Keratinocyte (primary cell): ENCODE results near the gene EFCAB6. TPM values are rescaled to one million over a fixed set of nuclear protein-coding genes. Genes with fewer than 3 reads are reported as not detected.

Source experiments
- DNase-seq: peaks from one replicate; pipeline ENCODE4 v3.0.0-alpha.2; 2011; ENCODE audit warnings: low read depth, missing footprints, low spot score
- FAIRE-seq: peaks from 2 replicates; lab custom pipeline; 2011; peaks lifted over from hg19 to GRCh38; lab: Jason Lieb, UNC
- H2AFZ ChIP-seq: 2 replicates; pipeline ENCODE4 v1.6.0; 2012; ENCODE audit warnings: low read length, control low read depth, inconsistent platforms; ENCODE audit not compliant: control insufficient read depth
- H3K27ac ChIP-seq: 2 replicates; pipeline ENCODE4 v1.5.1; 2011; ENCODE audit warnings: low read length; ENCODE audit not compliant: control insufficient read depth, insufficient read depth
- H3K27me3 ChIP-seq: 3 replicates; pipeline ENCODE4 v1.6.0; 2011; ENCODE audit warnings: low read length; ENCODE audit not compliant: control insufficient read depth, insufficient read depth; ENCODE audit errors: extremely low read depth
- H3K36me3 ChIP-seq, 2 experiments: 2 replicates in 1 of 2; 3 replicates in 1 of 2; pipeline ENCODE4 v1.5.1; 2011; ENCODE audit warnings: low read length in 2 of 2, mild to moderate bottlenecking in 1 of 2; ENCODE audit not compliant: control insufficient read depth in 2 of 2, insufficient read depth in 2 of 2; ENCODE audit errors: extremely low read depth in 1 of 2
- H3K4me1 ChIP-seq: 3 replicates; pipeline ENCODE4 v1.5.1; 2011; ENCODE audit warnings: low read length; ENCODE audit not compliant: control insufficient read depth, insufficient read depth; ENCODE audit errors: extremely low read depth
- H3K4me2 ChIP-seq: 3 replicates; pipeline ENCODE4 v1.6.0; 2011; ENCODE audit warnings: low read depth, low read length; ENCODE audit not compliant: control insufficient read depth, insufficient read depth; ENCODE audit errors: extremely low read depth
- H3K4me3 ChIP-seq, 3 experiments: fragments of 200-600 bp in 1 of 3; sonication (generic) in 1 of 3; 2 replicates in 2 of 3; 3 replicates in 1 of 3; pipeline ENCODE4 v1.5.1; 2011 to 2016; ENCODE audit warnings: low read length in 3 of 3, mild to moderate bottlenecking in 3 of 3, control low read depth in 2 of 3, inconsistent platforms in 1 of 3, low read depth in 1 of 3, mixed read lengths in 1 of 3, mixed run types in 1 of 3, moderate library complexity in 1 of 3; ENCODE audit not compliant: control insufficient read depth in 2 of 3, insufficient read depth in 2 of 3; ENCODE audit errors: extremely low read depth in 1 of 3
- H3K79me2 ChIP-seq: 2 replicates; pipeline ENCODE4 v1.6.0; 2012; ENCODE audit warnings: low read length; ENCODE audit not compliant: control insufficient read depth, insufficient read depth
- H3K9ac ChIP-seq: 3 replicates; pipeline ENCODE4 v1.6.0; 2011; ENCODE audit warnings: low read length; ENCODE audit not compliant: control insufficient read depth, insufficient read depth; ENCODE audit errors: extremely low read depth
- H3K9me1 ChIP-seq: 3 replicates; pipeline ENCODE4 v1.6.0; 2011; ENCODE audit warnings: low read length; ENCODE audit not compliant: control insufficient read depth, insufficient read depth; ENCODE audit errors: extremely low read depth
- H3K9me3 ChIP-seq: 2 replicates; pipeline ENCODE4 v1.5.1; 2012; ENCODE audit warnings: low read depth, low read length; ENCODE audit not compliant: control insufficient read depth
- H4K20me1 ChIP-seq: 3 replicates; pipeline ENCODE4 v1.6.0; 2011; ENCODE audit warnings: low read length; ENCODE audit not compliant: control insufficient read depth, insufficient read depth; ENCODE audit errors: extremely low read depth
- CTCF ChIP-seq, 3 experiments: IDR thresholded peaks in 1 of 3; conservative IDR thresholded peaks in 1 of 3; optimal IDR thresholded peaks in 1 of 3; 2 replicates in 2 of 3; 3 replicates in 1 of 3; pipeline versions ENCODE3 to v1.5.1; 2011; ENCODE audit warnings: low read length in 3 of 3, mild to moderate bottlenecking in 3 of 3, moderate library complexity in 2 of 3, control low read depth in 1 of 3, inconsistent platforms in 1 of 3; ENCODE audit not compliant: insufficient read depth in 2 of 3; ENCODE audit errors: extremely low read depth in 1 of 3
- EZH2 ChIP-seq: IDR thresholded peaks from one replicate; pipeline ENCODE4 v1.6.1; 2012; ENCODE audit warnings: inconsistent platforms, mild to moderate bottlenecking, low read length, moderate library complexity
- dilution Hi-C: fragments of 300-500 bp; cut with MboI; formaldehyde crosslinking; loops from one replicate; pipeline ENCODE4 v1.7.0; 2020; ENCODE audit warnings: low sequenced_read_pairs; ENCODE audit not compliant: extremely low pct_ligation_motif_present
- polyA plus RNA-seq, 5 experiments: library from polyadenylated mRNA; depleted of rRNA in 3 of 5; stranded (reverse) in 3 of 5; stranded (forward) in 1 of 5; unstranded in 1 of 5; fragments of >200 nt; gene quantifications; 1 replicate in 1 of 5; 2 replicates in 3 of 5; 3 replicates in 1 of 5; pipeline versions ENCODE4 v1.2.1 to v1.2.3, GENCODE V29; 2011 to 2012; ENCODE audit warnings: missing spikeins in 2 of 5, low read depth in 1 of 5, low replicate concordance in 1 of 5

The EFCAB6 gene
- polyA plus RNA-seq, 1 donor (not counting 4 experiments of a cell fraction or from before 2014, with no cell fraction given), result 0.18 TPM

GRCh38 chr22:43631201-43631600 is 180.9 kb downstream of the EFCAB6 start:
- Histone ChIP-seq H3K9ac (no peak overlapping the region), H3K9me3 (no peaks in the 10 kb centered on the region), H3K27me3 (no peaks in the 10 kb centered on the region), H3K4me1 (no peaks in the 10 kb centered on the region), H3K36me3 (no peaks in the 10 kb centered on the region), H3K4me2 (no peak overlapping the region), H3K9me1 (no peaks in the 10 kb centered on the region), H2AFZ (no peak overlapping the region), H3K79me2 (no peaks in the 10 kb centered on the region), H3K27ac (no peak overlapping the region), H3K4me3 (no peak overlapping the region), H4K20me1 (no peaks in the 10 kb centered on the region)
- TF ChIP-seq CTCF (optimal IDR thresholded peaks at IDR 0.05 in 1 of 3, IDR thresholded peaks at IDR 0.05 in 1 of 3, conservative IDR thresholded peaks at IDR 0.05 in 1 of 3; ENCODE audit: extremely low read depth in 1 of 3, insufficient read depth in 2 of 3, low read length in 3 of 3) (no peak), EZH2 (no peak)
- no peak for FAIRE-seq
- DNase-seq, result no peak
- dilution Hi-C loops, result no loop called here

DNA sequence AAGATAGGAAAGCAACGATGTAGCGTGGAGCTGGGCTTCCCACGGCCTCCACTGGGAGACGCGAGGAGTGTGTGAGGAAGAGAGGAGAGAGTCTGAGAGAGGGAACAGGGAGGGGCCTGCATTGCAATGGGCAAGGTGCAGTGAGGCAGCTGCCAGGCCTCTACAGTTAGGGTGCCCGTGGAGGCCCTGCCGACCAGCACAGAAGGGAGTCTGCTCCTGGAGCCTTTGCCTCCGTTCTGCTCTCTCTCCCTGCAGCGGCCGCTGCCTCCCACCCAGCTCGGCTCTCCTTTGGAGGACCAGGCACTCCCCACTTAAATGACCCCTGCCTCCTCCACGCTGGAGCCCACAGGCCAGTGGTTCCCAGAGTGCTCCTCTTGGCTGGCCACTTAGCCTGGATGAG is 181.7 kb downstream of the EFCAB6 start:
- no peaks in the 10 kb centered on the region for H3K9me3 ChIP-seq
- no peaks in the 10 kb centered on the region for H3K9me1 ChIP-seq
- no peak overlapping the region for H3K27ac ChIP-seq
- FAIRE-seq (no peak), DNase-seq (no peak)
- no peak overlapping the region for H2AFZ ChIP-seq
- H3K79me2 ChIP-seq, result no peaks in the 10 kb centered on the region
- no peak overlapping the region for H3K4me3 ChIP-seq
- H3K4me1 ChIP-seq, result no peaks in the 10 kb centered on the region
- TF ChIP-seq CTCF (optimal IDR thresholded peaks at IDR 0.05 in 1 of 3, IDR thresholded peaks at IDR 0.05 in 1 of 3, conservative IDR thresholded peaks at IDR 0.05 in 1 of 3; ENCODE audit: extremely low read depth in 1 of 3, insufficient read depth in 2 of 3, low read length in 3 of 3) (no peak), EZH2 (no peak)
- H4K20me1 ChIP-seq, result no peaks in the 10 kb centered on the region
- H3K27me3 ChIP-seq, result no peaks in the 10 kb centered on the region
- no peak overlapping the region for H3K9ac ChIP-seq
- dilution Hi-C loops, result no loop called here
- no peak overlapping the region for H3K4me2 ChIP-seq
- H3K36me3 ChIP-seq, result no peaks in the 10 kb centered on the region
